ENCODE results near the gene P2RY4. TPM values are rescaled to one million over a fixed set of nuclear protein-coding genes. Genes with fewer than 3 reads are reported as not detected.

P2RY4 gene
- total and polyA plus RNA-seq, 2 of the 13 experiments (the other 11 are each of a cell fraction or from before 2014, with no cell fraction given) = 0.07 to 0.49 TPM

DNA sequence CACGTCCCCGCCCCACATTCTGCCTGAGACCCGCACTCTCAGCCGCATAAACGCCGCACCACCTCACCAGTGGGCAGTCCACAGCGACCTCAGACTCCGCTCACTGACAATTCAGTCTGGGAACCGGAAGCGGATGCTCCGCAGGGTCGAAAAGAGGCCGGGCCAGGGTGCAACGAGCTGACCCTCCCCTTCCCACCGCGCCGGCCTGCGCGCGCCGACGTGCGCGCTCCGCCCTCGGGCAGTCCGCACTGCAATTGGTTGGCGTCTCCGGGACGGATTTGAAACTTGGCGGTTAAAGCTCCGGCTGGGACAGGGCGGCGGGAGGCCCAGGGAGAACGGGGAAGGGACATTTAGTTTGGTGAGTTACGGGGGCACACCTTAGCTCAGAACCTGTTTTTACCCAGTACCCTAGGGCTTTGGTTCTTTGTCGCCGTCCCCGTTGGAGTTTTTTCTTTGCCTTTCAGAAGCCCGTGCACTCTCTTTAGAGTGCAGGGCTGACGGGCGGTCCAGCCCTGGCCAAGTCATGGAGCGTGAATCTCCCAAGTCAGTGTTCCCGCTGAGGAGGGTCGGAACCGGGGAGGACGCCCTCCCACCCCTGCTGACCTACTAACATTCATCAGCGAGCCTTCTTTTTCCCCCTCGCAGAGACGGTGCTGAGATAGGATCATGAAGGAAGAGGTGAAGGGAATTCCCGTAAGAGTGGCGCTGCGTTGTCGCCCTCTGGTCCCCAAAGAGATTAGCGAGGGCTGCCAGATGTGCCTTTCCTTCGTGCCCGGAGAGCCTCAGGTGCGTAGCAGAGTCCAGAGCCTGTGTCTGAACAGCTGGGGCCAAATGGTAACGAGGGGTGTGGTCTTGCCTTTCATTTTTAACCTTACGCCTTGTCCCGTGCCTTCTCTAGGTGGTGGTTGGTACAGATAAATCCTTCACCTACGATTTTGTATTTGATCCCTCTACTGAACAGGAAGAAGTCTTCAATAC lies 30.1 kb upstream of the P2RY4 start, which contains the start of the genes KIF4A and PDZD11 (continued):
- TF ChIP-seq, protein P1, sequence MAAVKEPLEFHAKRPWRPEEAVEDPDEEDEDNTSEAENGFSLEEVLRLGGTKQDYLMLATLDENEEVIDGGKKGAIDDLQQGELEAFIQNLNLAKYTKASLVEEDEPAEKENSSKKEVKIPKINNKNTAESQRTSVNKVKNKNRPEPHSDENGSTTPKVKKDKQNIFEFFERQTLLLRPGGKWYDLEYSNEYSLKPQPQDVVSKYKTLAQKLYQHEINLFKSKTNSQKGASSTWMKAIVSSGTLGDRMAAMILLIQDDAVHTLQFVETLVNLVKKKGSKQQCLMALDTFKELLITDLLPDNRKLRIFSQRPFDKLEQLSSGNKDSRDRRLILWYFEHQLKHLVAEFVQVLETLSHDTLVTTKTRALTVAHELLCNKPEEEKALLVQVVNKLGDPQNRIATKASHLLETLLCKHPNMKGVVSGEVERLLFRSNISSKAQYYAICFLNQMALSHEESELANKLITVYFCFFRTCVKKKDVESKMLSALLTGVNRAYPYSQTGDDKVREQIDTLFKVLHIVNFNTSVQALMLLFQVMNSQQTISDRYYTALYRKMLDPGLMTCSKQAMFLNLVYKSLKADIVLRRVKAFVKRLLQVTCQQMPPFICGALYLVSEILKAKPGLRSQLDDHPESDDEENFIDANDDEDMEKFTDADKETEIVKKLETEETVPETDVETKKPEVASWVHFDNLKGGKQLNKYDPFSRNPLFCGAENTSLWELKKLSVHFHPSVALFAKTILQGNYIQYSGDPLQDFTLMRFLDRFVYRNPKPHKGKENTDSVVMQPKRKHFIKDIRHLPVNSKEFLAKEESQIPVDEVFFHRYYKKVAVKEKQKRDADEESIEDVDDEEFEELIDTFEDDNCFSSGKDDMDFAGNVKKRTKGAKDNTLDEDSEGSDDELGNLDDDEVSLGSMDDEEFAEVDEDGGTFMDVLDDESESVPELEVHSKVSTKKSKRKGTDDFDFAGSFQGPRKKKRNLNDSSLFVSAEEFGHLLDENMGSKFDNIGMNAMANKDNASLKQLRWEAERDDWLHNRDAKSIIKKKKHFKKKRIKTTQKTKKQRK (IDR thresholded peaks at IDR 0.05; ENCODE audit: low read length) = no peak
- TF ChIP-seq ZNF446 (CRISPR knock-in tag; IDR thresholded peaks at IDR 0.05) (no peak), HMGA1 (CRISPR knock-in tag; conservative IDR thresholded peaks at IDR 0.05) (no peak), SKI (IDR thresholded peaks at IDR 0.05; ENCODE audit: partially characterized antibody) (no peak), AKAP8 (CRISPR knock-in tag; IDR thresholded peaks at IDR 0.05) (no peak), ZNF768 (CRISPR knock-in tag; IDR thresholded peaks at IDR 0.05) (no peak), ASH2L (IDR thresholded peaks at IDR 0.05; ENCODE audit: insufficient read length, low read depth, low read length) (no peak), DNMT1 (CRISPR knock-in tag; IDR thresholded peaks at IDR 0.05) (0 out of 2 replicates have a peak, but pooled peaks have one; percentile 23), NFE2L2 (IDR thresholded peaks at IDR 0.05; ENCODE audit: low read length) (no peak), KAT8 (CRISPR knock-in tag; IDR thresholded peaks at IDR 0.05) (peak; percentile 65), MYC (CRISPR knock-in tag; IDR thresholded peaks at IDR 0.05; ENCODE audit: borderline replicate concordance) (peak; percentile 38; the same call in 1 of the 2 replicates), KMT2A (CRISPR knock-in tag; IDR thresholded peaks at IDR 0.05) (0 out of 2 replicates have a peak, but pooled peaks have one; percentile 46), HNRNPH1 (optimal IDR thresholded peaks at IDR 0.05; ENCODE audit: low read depth, low read length) (no peak), ZNF781 (CRISPR knock-in tag; IDR thresholded peaks at IDR 0.05; ENCODE audit: borderline replicate concordance, not compliant biosample characterization) (no peak), ZNF792 (CRISPR knock-in tag; IDR thresholded peaks at IDR 0.05) (no peak), NFKBIZ (CRISPR knock-in tag; IDR thresholded peaks at IDR 0.05) (no peak)
- TF ChIP-seq, protein P2, sequence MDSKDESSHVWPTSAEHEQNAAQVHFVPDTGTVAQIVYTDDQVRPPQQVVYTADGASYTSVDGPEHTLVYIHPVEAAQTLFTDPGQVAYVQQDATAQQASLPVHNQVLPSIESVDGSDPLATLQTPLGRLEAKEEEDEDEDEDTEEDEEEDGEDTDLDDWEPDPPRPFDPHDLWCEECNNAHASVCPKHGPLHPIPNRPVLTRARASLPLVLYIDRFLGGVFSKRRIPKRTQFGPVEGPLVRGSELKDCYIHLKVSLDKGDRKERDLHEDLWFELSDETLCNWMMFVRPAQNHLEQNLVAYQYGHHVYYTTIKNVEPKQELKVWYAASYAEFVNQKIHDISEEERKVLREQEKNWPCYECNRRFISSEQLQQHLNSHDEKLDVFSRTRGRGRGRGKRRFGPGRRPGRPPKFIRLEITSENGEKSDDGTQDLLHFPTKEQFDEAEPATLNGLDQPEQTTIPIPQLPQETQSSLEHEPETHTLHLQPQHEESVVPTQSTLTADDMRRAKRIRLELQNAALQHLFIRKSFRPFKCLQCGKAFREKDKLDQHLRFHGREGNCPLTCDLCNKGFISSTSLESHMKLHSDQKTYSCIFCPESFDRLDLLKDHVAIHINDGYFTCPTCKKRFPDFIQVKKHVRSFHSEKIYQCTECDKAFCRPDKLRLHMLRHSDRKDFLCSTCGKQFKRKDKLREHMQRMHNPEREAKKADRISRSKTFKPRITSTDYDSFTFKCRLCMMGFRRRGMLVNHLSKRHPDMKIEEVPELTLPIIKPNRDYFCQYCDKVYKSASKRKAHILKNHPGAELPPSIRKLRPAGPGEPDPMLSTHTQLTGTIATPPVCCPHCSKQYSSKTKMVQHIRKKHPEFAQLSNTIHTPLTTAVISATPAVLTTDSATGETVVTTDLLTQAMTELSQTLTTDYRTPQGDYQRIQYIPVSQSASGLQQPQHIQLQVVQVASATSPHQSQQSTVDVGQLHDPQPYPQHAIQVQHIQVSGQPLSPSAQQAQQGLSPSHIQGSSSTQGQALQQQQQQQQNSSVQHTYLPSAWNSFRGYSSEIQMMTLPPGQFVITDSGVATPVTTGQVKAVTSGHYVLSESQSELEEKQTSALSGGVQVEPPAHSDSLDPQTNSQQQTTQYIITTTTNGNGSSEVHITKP (CRISPR knock-in tag; IDR thresholded peaks at IDR 0.05; ENCODE audit: low read depth) = no peak
- TF ChIP-seq, protein P3, sequence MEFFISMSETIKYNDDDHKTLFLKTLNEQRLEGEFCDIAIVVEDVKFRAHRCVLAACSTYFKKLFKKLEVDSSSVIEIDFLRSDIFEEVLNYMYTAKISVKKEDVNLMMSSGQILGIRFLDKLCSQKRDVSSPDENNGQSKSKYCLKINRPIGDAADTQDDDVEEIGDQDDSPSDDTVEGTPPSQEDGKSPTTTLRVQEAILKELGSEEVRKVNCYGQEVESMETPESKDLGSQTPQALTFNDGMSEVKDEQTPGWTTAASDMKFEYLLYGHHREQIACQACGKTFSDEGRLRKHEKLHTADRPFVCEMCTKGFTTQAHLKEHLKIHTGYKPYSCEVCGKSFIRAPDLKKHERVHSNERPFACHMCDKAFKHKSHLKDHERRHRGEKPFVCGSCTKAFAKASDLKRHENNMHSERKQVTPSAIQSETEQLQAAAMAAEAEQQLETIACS (CRISPR knock-in tag; IDR thresholded peaks at IDR 0.05) = peak; percentile 59
- TF ChIP-seq, protein P4, sequence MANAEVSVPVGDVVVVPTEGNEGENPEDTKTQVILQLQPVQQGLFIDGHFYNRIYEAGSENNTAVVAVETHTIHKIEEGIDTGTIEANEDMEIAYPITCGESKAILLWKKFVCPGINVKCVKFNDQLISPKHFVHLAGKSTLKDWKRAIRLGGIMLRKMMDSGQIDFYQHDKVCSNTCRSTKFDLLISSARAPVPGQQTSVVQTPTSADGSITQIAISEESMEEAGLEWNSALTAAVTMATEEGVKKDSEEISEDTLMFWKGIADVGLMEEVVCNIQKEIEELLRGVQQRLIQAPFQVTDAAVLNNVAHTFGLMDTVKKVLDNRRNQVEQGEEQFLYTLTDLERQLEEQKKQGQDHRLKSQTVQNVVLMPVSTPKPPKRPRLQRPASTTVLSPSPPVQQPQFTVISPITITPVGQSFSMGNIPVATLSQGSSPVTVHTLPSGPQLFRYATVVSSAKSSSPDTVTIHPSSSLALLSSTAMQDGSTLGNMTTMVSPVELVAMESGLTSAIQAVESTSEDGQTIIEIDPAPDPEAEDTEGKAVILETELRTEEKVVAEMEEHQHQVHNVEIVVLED (CRISPR knock-in tag; IDR thresholded peaks at IDR 0.05; ENCODE audit: borderline replicate concordance) = peak; percentile 93

All from HepG2 (cell line).